HepG2 (cell line): ENCODE results near the gene TBRG4.

ENCODE experiments used
- CTCF ChIP-seq: sonication (generic); formaldehyde crosslinking; IDR thresholded peaks from 2 replicates; pipeline ENCODE4 v1.5.0; 2020; ENCODE audit warnings: mild to moderate bottlenecking, missing genetic modification reagents, moderate library complexity
- FOXK2 ChIP-seq: fragments of 450-650 bp; IDR thresholded peaks from 2 replicates; pipeline ENCODE4 v1.6.1; 2016
- TBP ChIP-seq: sonication (generic); formaldehyde crosslinking; IDR thresholded peaks from 2 replicates; pipeline ENCODE4 v1.5.0; 2020; ENCODE audit warnings: missing genetic modification reagents
- ZNF562 ChIP-seq: sonication (generic); formaldehyde crosslinking; IDR thresholded peaks from 2 replicates; pipeline ENCODE4 v1.8.0; 2022; ENCODE audit warnings: missing genetic modification reagents, borderline replicate concordance
- ZNF574 ChIP-seq: sonication (generic); formaldehyde crosslinking; IDR thresholded peaks from 2 replicates; pipeline ENCODE4 v1.4.0; 2020; ENCODE audit warnings: missing genetic modification reagents
- TF ChIP-seq, protein P1 (sequence below): sonication (generic); formaldehyde crosslinking; IDR thresholded peaks from 2 replicates; pipeline ENCODE4 v1.4.0; 2020; ENCODE audit warnings: missing genetic modification reagents

- TF ChIP-seq ZNF574 (CRISPR knock-in tag) (no peak), TBP (CRISPR knock-in tag) (no peak), FOXK2 (no peak), ZNF562 (CRISPR knock-in tag) (no peak), CTCF (no peak)
- TF ChIP-seq, protein P1, sequence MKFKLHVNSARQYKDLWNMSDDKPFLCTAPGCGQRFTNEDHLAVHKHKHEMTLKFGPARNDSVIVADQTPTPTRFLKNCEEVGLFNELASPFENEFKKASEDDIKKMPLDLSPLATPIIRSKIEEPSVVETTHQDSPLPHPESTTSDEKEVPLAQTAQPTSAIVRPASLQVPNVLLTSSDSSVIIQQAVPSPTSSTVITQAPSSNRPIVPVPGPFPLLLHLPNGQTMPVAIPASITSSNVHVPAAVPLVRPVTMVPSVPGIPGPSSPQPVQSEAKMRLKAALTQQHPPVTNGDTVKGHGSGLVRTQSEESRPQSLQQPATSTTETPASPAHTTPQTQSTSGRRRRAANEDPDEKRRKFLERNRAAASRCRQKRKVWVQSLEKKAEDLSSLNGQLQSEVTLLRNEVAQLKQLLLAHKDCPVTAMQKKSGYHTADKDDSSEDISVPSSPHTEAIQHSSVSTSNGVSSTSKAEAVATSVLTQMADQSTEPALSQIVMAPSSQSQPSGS (CRISPR knock-in tag): no peak
Observed at GRCh38 chr7:45055016-45055415, 56.5 kb downstream of the TBRG4 start.
